GM19043 (cell line): ENCODE results near the gene KCNQ2.

Source experiments
- ATAC-seq: cut with Tn5 transposase; IDR thresholded peaks from one replicate; pipeline ENCODE4 v1.9.1; 2021; ENCODE audit warnings: low read depth; ENCODE audit not compliant: unreplicated experiment

KCNQ2 gene

GRCh38 chr20:63441136-63442099, 31.0 kb downstream of the KCNQ2 start:
- ATAC-seq: no peak

GRCh38 chr20:63440366-63440955, 32.0 kb downstream of the KCNQ2 start:
- ATAC-seq: no peak

- ATAC-seq: no peak
Measured at GRCh38 chr20:63439866-63440265, 32.6 kb downstream of the KCNQ2 start.

- ATAC-seq: no peak
Measured at GRCh38 chr20:63438121-63438520, 34.3 kb downstream of the KCNQ2 start.

GRCh38 chr20:63435552-63435951, 36.9 kb downstream of the KCNQ2 start:
- no peak for ATAC-seq

GRCh38 chr20:63434599-63435378, 37.7 kb downstream of the KCNQ2 start:
- no peak for ATAC-seq

GRCh38 chr20:63433756-63434531, 38.5 kb downstream of the KCNQ2 start:
- no peak for ATAC-seq

- no peak for ATAC-seq
Measured at GRCh38 chr20:63433351-63433750, 39.1 kb downstream of the KCNQ2 start.

- ATAC-seq: no peak
Measured at GRCh38 chr20:63432577-63433325, 39.7 kb downstream of the KCNQ2 start.

GRCh38 chr20:63431944-63432343, 40.5 kb downstream of the KCNQ2 start:
- no peak for ATAC-seq

GRCh38 chr20:63430891-63431290, 41.6 kb downstream of the KCNQ2 start:
- no peak for ATAC-seq

- ATAC-seq: no peak
Measured at GRCh38 chr20:63429992-63430391, 42.5 kb downstream of the KCNQ2 start.

- ATAC-seq: no peak
Measured at GRCh38 chr20:63428906-63429575, 43.4 kb downstream of the KCNQ2 start.

GRCh38 chr20:63427724-63428330, 44.6 kb downstream of the KCNQ2 start:
- ATAC-seq: no peak

GRCh38 chr20:63427206-63427605, 45.2 kb downstream of the KCNQ2 start:
- ATAC-seq: no peak

GRCh38 chr20:63425846-63426485, 46.5 kb downstream of the KCNQ2 start:
- no peak for ATAC-seq

- ATAC-seq: no peak
Measured at GRCh38 chr20:63424613-63425012, 47.8 kb downstream of the KCNQ2 start.

GRCh38 chr20:63423751-63424150, 48.7 kb downstream of the KCNQ2 start:
- no peak for ATAC-seq
